ENCODE results near the gene MERTK. TPM values are rescaled to one million over a fixed set of nuclear protein-coding genes. Genes with fewer than 3 reads are reported as not detected.

The MERTK gene
- total RNA-seq, 5 donors from 2014 or later (not counting 1 experiment from before 2014, with no cell fraction given): 0.12 to 0.73 (median 0.33) TPM

- no peak overlapping the region for H3K4me3 ChIP-seq (ENCODE audit: control insufficient read depth in 1 of 2, extremely low read depth in 1 of 2, low read length in 1 of 2)
- POLR2A ChIA-PET: no interaction called here
- WGBS (ENCODE audit: insufficient coverage): 100% methylated on average over 1 of the region's 1 CpG
- Mint-ChIP-seq H3K4me1 (peaks cover 15 to 20% (median 15%) of the 10 kb centered on the region in 3 donors), H3K36me3 (peaks cover 71% of the 10 kb centered on the region), H3K27me3 (no peaks in the 10 kb centered on the region), H3K27ac (no peak overlapping the region), H3K4me3 (no peak overlapping the region), H3K9me3 (peaks cover 0 to 5% (median 3%) of the 10 kb centered on the region in 3 donors)
- ATAC-seq (replicated peaks in 1 of 4): no peak
- peaks cover 7 to 50% of the 10 kb centered on the region in 2 donors for H3K36me3 ChIP-seq (ENCODE audit: control insufficient read depth in 2 of 2, extremely low read depth in 1 of 2, insufficient read depth in 1 of 2, low read length in 1 of 2)
- H3K27me3 ChIP-seq (replicated peaks in 1 of 2; ENCODE audit: control insufficient read depth in 2 of 2, extremely low read depth in 1 of 2, insufficient read depth in 2 of 2, low read length in 1 of 2): no peaks in the 10 kb centered on the region
- H3K9me3 ChIP-seq: no peaks in the 10 kb centered on the region
- no peak for DNase-seq
- H3K4me1 ChIP-seq (ENCODE audit: control insufficient read depth in 1 of 2, extremely low read depth in 1 of 2, insufficient read depth in 2 of 2, low read length in 2 of 2): no peaks in the 10 kb centered on the region
- CTCF ChIA-PET: no interaction called here
- H3K27ac ChIP-seq (ENCODE audit: low read length): no peak overlapping the region
Measured at GRCh38 chr2:112077814-112078213, 179.4 kb downstream of the MERTK start.

Other genes starting within 250 kb of the MERTK start
- gene ANAPC1, start 14.4 kb upstream of the MERTK start, total RNA-seq: 10 to 100 TPM; 51.3 to 69.9 (median 63.8) TPM
- gene TMEM87B, start 156.7 kb downstream of the MERTK start, total RNA-seq: 10 to 100 TPM; 16.8 to 22.7 (median 19.3) TPM
- gene FBLN7, start 239.8 kb downstream of the MERTK start, total RNA-seq: 10 to 100 TPM; 11.9 to 68.5 (median 48.8) TPM